ENCODE results near the gene RGL2. TPM values are rescaled to one million over a fixed set of nuclear protein-coding genes. Genes with fewer than 3 reads are reported as not detected.

Gene RGL2
- total and polyA plus RNA-seq, 2 of the 13 experiments (the other 11 are each of a cell fraction or from before 2014, with no cell fraction given) = 22.9 to 47.4 TPM

GRCh38 chr6:33298773-33299236, at the start of gene RGL2 (continued):
- TF ChIP-seq ZNF598 (CRISPR knock-in tag; IDR thresholded peaks at IDR 0.05; ENCODE audit: borderline replicate concordance) = no peak
- TF ChIP-seq KAT2B (IDR thresholded peaks at IDR 0.05; ENCODE audit: borderline replicate concordance, low read depth, low read length) = no peak
- TF ChIP-seq ZNF710 (CRISPR knock-in tag; IDR thresholded peaks at IDR 0.05; ENCODE audit: borderline replicate concordance) = no peak
- TF ChIP-seq ISX (CRISPR knock-in tag; conservative IDR thresholded peaks at IDR 0.05) = no peak; the same call in 1 of the 2 replicates
- TF ChIP-seq ZNF784 (CRISPR knock-in tag; IDR thresholded peaks at IDR 0.05; ENCODE audit: borderline replicate concordance) = no peak
- TF ChIP-seq, protein P1, sequence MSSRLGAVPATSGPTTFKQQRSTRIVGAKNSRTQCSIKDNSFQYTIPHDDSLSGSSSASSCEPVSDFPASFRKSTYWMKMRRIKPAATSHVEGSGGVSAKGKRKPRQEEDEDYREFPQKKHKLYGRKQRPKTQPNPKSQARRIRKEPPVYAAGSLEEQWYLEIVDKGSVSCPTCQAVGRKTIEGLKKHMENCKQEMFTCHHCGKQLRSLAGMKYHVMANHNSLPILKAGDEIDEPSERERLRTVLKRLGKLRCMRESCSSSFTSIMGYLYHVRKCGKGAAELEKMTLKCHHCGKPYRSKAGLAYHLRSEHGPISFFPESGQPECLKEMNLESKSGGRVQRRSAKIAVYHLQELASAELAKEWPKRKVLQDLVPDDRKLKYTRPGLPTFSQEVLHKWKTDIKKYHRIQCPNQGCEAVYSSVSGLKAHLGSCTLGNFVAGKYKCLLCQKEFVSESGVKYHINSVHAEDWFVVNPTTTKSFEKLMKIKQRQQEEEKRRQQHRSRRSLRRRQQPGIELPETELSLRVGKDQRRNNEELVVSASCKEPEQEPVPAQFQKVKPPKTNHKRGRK (CRISPR knock-in tag; IDR thresholded peaks at IDR 0.05) = 0 out of 2 replicates have a peak, but pooled peaks have one; percentile 42
- TF ChIP-seq ZNF572 (CRISPR knock-in tag; IDR thresholded peaks at IDR 0.05) = no peak
- TF ChIP-seq ZFP62 (CRISPR knock-in tag; IDR thresholded peaks at IDR 0.05) = no peak
- no peak for TF ChIP-seq ZNF292 (CRISPR knock-in tag; IDR thresholded peaks at IDR 0.05; ENCODE audit: borderline replicate concordance, low read depth)
- no peak for TF ChIP-seq ZBTB7A (CRISPR knock-in tag; IDR thresholded peaks at IDR 0.05)
- 0 out of 2 replicates have a peak, but pooled peaks have one; percentile 3 for TF ChIP-seq ZSCAN5A (CRISPR knock-in tag; IDR thresholded peaks at IDR 0.05; ENCODE audit: borderline replicate concordance)
- TF ChIP-seq GABPA (IDR thresholded peaks at IDR 0.05; ENCODE audit: low read depth, low read length) = peak; percentile 39; the same call in 1 of the 2 replicates
- TF ChIP-seq GABPA (CRISPR knock-in tag; IDR thresholded peaks at IDR 0.05; ENCODE audit: low read depth) = no peak
- 0 out of 2 replicates have a peak, but pooled peaks have one; percentile 15 for TF ChIP-seq ZZZ3 (CRISPR knock-in tag; IDR thresholded peaks at IDR 0.05; ENCODE audit: borderline replicate concordance)
- TF ChIP-seq SRSF1 (optimal IDR thresholded peaks at IDR 0.05; ENCODE audit: low read depth, low read length) = no peak
- peak; percentile 31; the same call in 1 of the 2 replicates for TF ChIP-seq BRD4 (CRISPR knock-in tag; IDR thresholded peaks at IDR 0.05)
- TF ChIP-seq, protein P2, sequence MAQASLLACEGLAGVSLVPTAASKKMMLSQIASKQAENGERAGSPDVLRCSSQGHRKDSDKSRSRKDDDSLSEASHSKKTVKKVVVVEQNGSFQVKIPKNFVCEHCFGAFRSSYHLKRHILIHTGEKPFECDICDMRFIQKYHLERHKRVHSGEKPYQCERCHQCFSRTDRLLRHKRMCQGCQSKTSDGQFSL (CRISPR knock-in tag; IDR thresholded peaks at IDR 0.05) = 0 out of 2 replicates have a peak, but pooled peaks have one; percentile 42
- TF ChIP-seq NFIB (CRISPR knock-in tag; IDR thresholded peaks at IDR 0.05; ENCODE audit: borderline replicate concordance) = no peak
- no peak for TF ChIP-seq ETV6 (CRISPR knock-in tag; conservative IDR thresholded peaks at IDR 0.05)
- peak; percentile 68; the same call in 1 of the 2 replicates for TF ChIP-seq ZFP41 (CRISPR knock-in tag; IDR thresholded peaks at IDR 0.05; ENCODE audit: borderline replicate concordance)
- TF ChIP-seq, protein P3, sequence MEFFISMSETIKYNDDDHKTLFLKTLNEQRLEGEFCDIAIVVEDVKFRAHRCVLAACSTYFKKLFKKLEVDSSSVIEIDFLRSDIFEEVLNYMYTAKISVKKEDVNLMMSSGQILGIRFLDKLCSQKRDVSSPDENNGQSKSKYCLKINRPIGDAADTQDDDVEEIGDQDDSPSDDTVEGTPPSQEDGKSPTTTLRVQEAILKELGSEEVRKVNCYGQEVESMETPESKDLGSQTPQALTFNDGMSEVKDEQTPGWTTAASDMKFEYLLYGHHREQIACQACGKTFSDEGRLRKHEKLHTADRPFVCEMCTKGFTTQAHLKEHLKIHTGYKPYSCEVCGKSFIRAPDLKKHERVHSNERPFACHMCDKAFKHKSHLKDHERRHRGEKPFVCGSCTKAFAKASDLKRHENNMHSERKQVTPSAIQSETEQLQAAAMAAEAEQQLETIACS (CRISPR knock-in tag; IDR thresholded peaks at IDR 0.05) = 0 out of 2 replicates have a peak, but pooled peaks have one; percentile 34
- no peak for TF ChIP-seq SMARCC2 (IDR thresholded peaks at IDR 0.05)
- TF ChIP-seq GPN1 (CRISPR knock-in tag; IDR thresholded peaks at IDR 0.05; ENCODE audit: borderline replicate concordance) = no peak

Measured in HepG2 (cell line).